Measurements from ENCODE around the gene CITED4.

Gene CITED4

DNA sequence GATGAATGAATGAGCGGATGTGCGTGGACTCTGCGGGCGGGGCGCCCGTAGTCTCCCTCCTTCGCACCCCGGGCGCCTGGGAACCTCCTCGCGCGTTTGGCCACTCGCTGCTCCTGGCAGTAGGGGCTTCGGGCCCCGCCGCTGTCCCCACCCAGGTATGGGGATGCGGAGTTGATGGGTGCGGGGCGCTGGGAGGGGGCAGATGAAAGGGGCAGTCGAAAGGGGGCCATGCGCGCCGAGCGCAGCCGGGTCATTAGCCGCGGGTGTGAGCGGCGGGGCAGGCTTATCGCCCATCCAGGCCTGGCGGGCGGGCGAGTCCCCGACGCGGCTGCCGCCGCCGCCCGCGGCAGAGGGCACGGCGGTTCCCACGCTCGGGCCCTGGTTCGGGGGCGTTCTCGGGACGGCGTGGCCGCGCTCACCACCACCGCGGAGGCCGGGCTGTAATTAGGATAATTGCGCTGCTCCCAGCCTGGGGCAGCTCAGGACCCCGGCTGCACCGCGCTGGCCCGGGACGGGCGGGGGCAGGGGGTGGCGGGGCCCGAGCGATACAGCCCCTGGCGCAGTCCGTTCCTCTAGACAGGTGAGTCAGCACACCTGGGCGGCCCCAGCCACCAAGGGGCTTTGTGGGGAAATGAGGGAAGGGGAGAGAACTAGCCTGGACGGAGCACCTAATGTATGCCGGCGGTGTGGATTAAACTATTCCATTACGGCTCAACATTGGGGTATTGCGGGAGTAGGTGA, 22.1 kb upstream of the CITED4 start:
- no peak for DNase-seq

DNA sequence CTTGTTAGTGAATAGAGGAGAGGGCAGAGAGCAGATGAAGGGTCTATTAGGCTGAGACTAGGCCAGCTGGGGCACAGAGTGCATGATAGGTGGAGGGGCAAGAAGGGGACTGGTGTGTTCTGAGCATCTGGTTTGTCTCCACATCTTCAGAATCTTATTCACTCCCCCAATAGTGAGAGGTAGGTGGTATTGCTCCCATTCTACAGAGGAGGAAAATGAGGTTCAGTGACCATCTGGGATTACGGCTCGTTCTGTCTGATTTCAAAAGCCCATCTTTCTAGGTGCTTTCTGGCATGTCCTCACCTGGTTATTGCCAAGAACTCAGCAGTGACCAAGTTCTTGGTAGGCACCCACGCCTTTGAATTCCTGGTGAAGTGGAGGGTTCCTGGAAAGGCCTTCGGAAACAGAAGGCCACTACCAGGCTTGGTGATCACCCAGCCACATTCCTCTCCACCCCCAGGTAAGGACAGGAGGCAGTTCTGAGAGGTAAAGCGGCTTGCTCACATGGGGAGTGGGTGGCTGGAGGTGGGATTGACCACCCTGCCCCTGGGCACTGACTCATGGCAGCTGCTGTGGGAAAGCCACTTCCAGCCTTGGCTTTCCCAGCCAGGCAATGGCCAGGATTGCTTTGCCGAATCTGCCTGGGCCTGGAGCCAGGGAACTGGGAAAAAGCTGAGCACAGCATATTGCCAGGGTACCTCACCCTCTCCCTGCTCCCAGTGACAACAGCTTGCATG, 18.8 kb upstream of the CITED4 start:
- no peak for DNase-seq

DNA sequence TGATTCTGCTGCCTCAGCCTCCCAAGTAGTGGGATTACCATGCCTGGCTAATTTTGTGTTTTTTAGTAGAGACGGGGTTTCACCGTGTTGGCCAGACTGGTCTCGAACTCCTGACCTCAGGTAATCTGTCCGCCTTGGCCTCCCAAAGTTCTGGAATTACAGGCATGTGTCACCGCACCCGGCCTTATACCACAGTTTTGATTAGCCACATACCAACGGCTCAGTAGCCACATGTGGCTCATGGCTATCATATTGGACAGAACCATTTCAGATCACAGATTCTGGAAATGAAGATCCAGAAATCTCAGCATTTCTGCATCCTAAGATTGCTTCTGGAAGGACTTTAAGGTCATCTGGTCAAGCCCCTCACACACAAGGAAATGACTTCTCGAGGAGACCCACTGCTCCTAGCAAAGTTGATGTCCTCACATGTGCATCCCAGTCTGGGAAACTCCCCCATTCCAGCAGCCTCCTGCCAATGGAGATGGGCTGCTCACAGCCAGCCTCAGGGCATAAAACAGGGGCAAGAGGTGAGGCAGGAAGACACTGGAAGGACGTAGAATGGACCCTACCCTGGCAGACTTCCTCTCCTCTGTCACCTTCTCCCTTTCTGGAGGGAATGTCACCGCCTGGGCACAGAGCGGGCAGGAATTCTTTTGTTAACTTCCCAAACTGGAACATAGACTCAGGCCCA, 17.5 kb upstream of the CITED4 start:
- DNase-seq: no peak

DNA sequence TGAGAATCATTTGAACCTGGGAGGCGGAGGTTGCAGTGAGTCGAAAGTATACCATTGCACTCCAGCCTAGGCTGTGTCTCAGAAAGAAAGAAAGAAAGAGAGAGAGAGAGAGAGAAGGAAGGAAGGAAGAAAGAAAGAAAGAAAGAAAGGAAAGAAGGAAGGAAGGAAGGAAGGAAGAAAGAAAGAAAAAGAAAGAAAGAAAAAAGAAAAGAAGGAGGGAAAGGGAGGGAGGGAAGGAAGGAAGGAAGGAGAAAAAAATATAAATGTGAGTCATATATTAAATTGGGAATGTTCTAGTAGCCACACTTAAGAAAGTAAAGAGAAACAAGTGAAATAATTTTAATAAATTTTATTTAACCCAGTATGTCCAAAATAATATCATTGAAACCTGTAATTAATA, 16.7 kb upstream of the CITED4 start:
- no peak for DNase-seq

DNA sequence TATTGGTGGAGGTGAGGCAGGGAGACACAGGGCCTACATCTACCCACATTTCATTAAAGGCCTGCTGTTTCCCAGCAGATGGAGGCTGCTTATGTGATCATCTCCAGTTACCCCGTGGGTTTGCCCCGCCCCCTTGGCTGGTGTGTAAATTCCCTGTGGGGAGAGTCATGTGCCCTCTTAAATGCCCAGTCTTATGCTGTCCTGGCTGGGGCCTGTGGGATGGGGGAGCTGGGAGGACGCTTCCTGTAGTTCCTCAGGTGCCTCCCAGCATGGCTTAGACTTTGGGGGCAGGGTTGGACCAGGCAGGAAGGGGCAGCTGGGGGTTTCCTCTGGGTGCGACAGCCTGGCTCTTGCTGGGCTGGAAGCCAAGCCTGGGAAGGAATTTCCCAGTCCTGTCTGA, 15.5 kb upstream of the CITED4 start:
- DNase-seq: peak in 1 of 2 experiments; percentile 32

DNA sequence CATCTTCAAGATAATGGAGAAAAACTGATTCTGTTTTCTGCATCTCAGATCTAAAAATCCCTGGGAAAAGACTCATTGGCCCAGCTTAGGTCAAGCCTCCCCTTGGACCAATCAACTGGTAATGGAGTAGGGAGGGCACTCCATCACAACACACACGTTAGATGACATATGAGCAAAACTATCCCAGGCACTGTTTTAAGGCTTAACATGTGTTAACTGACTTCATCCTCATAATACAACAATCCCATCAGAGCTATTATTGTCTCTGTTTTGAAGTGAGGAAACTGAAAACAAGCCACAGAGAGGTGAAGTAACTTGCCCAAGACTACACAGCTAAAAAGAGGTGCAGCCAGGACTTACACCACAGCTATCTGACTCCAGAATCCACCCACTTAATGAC, 14.7 kb upstream of the CITED4 start:
- no peak for DNase-seq

DNA sequence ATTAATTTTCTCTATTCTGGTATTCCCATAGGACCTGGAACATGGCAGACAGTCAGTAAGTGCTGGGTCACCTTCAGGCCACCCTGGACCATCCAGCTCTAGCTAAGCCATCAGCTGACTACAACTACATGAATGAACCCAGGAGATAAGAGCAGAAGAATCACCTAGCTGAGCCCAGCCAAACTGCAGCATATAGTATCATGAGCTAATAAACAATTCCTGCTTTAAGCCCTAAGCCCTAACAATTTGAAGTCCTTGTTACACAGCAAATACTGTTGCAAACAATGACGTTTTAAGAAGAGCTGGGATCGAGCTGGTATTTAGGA, 14.2 kb upstream of the CITED4 start:
- no peak for DNase-seq

DNA sequence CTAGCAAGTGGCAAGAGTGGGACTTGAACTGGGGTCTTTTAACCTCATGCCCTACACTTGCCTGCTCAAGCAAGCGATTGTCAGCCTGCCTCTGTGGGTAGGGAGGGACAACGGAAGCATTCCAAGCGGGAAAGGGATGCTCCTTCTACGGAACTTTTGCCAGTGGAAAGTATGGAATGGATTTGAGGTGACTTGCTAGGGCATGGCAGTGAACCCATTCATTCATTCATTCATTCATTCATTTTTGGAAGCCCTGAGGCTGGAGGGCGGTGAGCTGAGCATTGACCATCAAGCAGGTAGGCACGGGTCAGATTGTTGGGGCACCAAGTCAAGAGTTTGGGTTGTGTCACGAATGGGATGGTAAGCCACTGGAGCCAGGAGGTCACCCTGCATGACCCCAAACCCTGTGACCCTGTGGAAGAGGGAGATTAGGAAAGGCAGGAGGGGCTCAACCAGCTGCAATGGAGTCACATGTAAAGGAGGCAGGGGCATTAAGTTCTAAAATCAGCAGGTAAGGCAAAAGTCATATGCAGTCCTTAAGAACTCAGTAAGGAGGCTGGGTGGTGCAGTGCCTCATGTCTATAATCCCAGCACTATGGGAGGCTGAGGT, 11.8 kb upstream of the CITED4 start:
- no peak for DNase-seq

DNA sequence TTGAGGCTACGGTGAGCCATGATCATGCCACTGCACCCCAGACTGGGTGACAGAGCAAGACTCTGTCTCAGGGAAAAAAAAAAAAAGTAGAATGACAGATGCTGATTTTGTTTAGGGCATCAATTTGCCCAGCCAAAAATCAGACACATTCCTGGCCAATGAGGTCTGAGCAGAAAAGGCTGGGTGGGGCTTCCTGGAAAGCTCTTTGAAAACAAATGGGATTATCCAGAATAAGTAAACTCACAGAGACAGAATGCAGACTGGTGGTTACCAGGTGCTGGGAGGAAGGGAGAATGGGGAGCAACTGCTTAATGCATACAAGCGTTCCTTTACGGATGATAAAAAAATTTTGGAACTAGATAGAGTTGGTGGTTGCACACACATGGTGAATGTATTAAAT, 10.1 kb upstream of the CITED4 start:
- no peak for DNase-seq

DNA sequence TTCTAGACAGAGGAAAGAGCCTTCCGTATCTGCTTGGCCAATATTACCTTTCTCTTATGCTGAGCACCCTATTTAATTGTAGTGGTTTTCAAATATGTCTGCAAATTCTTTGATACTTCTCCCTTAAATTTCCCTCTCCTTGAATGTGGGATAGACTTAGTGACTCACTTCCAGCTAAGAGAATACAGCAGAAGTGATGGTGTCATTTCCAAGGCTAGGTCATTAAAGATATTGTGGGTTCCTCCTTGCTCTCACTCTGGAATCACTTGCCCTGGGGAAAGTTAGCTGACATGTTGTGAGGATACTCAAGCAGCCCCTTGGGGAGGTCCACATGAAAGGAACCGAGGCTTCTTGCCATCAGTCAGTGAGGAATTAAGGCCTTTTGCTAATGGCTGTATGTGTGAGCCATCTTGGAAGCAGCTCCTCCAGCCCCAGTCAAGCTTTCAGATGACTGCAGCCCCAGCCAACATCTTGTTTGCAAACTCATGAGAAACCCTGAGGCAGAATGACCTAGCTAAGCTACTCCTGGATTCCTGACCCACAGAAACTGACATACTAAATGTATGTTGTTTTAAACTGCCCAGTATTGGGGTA, 8.1 kb upstream of the CITED4 start:
- DNase-seq: no peak

DNA sequence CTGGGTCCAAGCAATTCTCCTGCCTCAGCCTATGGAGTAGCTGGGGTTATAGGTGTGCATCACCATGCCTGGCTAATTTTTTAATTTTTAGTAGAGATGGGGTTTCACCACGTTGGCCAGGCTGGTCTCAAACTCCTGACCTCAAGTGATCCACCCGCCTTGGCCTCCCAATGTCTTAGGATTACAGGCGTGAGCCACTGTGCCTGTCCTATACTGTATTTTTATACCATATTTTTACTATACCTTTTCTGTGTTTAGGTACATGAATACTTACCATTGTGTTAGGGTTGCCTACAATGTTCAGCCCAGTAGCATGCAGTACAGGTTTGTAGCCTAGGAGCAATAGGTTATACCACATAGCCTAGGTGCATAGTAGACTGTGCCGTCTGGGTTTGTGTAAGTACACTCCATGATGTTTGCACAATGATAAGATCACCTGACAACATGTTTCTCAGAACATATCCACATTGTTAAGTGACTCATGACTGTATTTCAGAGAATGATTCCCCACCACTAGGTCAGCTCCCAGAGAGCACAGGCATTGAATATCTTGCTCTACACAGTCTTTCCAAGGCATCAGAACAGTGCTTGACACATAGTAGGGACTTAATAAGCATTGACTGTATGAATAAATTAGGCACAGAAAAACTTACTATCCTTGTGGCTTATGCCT, 6.0 kb upstream of the CITED4 start:
- DNase-seq: no peak

DNA sequence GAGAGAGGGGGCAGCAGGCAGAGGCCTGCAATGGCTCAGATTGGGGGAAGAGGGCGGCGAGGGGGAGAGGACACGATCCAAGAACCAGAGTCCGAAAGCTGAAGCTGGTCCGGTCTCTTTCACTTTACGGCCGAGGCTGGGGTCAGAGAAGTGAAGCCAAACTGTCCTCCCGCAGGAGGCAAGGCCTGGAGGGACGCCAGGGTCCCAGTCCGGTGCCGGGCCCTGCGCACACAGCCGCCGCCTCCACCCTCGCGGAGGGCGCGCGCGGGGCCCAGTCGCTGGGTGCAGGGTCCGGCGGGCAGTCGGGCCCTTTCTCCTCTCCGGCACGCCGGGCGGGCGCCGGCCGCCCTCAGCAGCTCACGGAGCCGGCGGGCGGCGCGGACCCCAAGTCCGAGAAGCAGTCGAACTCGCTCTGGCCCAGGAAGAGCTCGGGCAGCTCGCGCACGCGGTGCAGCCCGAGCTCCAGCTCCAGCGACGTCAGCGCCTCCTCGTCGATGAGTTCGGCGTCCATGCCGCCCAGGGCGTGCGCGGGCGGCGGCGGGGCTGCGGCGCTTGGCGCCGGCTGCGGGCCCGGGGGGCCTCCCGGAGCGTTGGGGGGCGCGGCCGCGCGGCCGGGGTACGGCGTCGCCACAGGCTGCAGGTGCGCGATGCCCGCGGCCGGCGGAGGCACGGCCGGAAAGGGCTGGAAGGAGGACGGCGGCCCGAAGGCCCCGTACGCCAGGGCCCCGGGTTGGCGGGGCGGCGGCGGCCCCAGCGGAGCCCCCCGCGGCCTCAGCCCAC, 749 bp downstream of the CITED4 start:
- peak in 1 of 2 experiments; percentile 37 for DNase-seq

DNA sequence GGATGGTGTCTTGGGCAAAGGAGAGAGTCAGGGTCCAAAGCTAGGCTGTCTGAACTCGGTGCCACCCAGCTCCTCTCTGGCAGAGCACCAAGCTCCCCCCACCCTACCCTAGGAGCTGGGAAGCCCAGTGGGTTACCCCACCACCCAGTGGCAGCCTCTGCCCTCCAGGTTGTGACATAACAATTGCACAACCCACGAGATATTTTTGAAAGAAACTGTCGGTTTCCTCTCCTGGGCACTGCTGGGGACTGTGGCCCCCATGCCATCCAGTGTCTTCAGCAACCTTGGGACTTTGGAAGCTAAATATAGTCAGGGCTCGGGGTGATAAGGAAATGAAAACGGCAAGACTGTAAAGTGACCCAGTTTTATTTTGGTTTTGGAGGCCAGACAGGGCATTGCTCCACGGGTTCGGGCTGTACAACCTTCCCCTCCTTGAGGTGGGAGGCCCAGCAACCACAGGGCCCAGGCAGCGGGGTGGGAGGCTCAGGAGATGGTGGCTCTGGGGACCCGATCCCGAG, 1.4 kb downstream of the CITED4 start:
- DNase-seq: no peak

DNA sequence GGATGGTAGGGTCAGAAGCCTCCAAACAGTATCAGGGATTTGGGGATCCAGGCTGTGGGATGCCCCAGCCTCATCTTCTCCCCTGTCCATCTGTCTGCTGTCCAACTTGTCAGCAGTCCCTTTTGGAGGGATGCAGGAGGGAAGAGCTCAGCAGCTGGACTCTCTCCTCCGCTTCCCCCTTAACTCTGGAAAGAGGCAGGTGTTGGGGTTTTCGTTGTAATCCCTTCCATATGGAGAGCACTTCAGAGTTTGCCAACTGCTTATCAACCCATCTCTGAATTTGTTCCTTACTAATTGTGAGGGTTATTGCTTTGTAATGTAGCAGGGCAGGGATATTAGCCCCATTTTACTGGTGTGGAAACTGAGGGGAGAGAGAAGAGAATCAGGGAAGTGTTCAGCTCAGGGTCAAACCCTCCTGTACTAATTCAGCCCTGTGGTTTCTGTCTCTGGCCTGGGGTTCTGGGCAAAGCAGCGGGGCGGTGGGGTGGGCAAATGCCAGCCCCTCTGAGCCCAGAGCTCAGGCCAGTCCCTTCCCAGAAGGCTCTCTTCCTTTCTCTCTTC, 3.2 kb downstream of the CITED4 start:
- no peak for DNase-seq

DNA sequence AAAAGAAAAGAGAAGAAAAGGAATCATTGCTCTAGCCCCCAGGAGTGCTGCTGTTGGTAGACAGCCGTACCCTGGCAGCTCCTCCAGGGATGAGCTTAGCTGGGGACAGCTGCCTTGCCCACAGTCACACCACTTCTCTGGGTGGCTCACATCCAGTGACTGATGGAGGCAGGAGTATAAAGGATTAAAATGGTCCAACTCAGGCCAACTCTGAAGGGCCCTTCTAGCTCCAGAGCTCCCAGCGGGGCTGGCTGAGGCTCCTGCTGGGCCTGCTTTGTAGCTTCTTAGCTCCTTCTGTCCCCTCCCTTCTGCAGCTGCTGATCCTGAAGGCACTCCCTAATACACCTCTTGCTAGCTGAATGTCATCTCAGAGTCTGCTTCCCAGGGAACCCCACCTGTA, 4.4 kb downstream of the CITED4 start:
- no peak for DNase-seq

DNA sequence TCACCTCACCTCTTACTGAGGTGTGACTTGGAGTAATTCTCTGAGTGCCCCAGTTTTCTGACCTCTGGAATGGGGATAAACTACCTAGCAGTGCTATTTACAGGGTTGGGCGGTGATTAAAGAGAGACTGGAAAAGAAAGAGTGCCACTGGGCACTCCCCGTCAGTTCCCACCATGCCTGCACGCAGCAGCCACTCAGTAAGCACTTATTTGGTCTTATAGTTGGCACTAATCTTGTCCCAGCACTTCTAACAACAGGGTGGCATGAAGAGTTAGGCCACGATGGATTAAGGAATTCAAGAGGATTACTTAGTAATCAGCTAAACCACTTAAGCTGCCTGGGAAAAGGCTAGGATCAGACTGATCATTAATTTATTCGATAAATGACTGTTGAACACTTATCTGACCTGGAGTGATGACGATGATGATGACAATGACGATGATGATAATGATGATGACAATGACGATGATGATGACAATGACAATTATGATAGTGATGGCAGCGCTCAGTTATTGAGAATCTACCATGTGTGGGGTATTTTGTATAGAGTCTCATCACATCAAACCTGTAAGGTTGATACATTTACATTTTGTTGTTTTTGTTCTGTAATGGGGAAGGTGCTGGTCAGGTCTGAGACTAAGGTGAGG, 5.4 kb downstream of the CITED4 start:
- no peak for DNase-seq

DNA sequence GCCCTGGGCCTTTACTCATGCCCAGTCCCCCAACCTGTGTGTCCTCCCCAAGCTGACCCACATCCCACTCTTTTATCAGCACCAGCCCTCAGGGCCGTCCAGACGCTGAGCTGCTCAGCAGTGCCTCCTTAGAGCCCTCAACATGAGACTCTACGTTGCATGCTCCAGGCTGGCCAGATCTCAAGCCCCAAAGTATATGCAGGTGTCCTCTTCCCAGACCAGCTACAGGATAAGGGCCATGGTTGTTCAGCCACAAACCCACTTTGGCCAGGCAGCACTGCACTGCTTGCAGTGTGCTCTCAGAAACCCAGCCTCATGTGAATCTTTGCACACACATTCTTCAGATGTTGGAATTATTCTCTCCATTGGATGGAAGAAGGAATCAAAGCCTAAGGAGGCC, 6.0 kb downstream of the CITED4 start:
- no peak for DNase-seq

DNA sequence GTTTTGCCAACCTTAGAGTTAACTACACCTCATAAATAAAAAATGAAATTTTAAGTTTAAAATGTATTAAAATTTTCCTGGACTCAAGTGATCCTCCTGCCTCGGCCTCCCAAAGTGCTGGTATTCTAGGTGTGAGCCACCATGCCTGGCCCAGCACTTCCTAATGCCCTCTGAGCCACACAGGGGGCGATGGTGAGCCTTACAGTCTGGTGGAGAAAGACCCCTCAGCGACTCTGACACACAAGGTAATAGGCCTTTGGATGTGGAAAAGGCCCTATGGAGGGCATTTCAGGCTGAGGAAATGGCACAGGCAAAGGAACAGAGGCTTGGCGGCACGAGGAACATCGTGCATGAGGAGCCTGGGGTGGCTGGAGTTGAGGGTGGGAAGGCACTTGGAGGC, 6.7 kb downstream of the CITED4 start:
- DNase-seq: peak in 1 of 2 experiments; percentile 17

DNA sequence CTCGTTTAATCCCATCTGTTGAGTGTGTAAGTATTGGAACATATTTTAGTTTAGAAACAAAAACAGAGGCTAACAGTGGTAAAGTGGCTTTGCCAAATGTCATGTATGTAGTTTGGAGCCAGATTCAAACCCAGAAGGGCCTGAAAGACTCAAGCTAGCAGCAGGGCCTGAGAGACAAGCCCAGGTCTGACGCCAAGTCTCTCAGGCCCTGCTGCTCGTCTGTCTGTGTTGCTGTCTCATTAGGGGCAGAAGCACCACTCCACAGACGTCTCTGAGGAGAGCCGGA, 8.3 kb downstream of the CITED4 start:
- no peak for DNase-seq

DNA sequence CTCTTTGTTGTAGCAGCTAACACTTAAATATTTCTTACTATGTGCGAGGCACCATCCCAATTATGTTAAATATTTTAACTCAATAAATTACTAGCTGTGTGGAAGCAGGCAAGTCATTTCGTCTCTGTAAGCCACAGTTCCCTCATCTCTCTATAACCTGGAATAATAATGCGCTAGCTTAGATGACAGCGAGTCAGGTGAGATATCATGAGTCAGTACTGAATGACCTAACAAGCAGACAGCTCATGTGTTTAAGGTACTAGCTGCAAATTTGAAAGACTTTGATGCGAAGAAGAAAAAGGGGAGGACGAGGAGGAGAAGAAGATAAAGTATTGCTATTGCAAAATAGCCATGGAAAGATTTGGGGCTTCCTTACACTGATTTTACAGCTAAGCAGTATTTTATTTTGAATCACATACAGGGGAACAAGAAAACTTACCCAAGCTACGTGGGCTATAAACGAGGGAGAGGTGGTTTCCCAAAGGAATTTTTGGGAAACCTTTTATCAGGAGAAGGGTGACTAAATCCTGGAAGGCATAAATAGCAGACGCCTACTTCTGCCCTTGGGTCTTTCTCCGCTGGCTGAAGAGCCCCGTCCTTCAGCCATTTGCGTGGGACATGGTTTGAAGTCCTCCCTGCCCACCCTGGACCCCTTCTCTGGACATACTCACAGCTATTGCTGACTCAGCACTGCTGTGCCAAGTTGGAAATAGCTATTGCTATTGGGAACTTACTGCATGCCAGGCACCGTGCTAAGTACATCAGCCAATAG, 8.9 kb downstream of the CITED4 start:
- no peak for DNase-seq
